H9 (cell line): ENCODE measurements around the gene TTLL9. TPM values are rescaled to one million over a fixed set of nuclear protein-coding genes. Genes with fewer than 3 reads are reported as not detected.

ENCODE experiments used
- DNase-seq: peaks from one replicate; pipeline ENCODE4 v3.0.0-alpha.2; 2017
- H2AFZ ChIP-seq: one replicate; pipeline ENCODE4 v1.6.1; 2013; ENCODE audit warnings: mild to moderate bottlenecking, low read length, control low read depth, moderate library complexity
- H2AK5ac ChIP-seq: 2 replicates; pipeline ENCODE4 v1.6.1; 2013; ENCODE audit warnings: low read length, control low read depth, mixed read lengths; ENCODE audit not compliant: insufficient read length
- H2BK120ac ChIP-seq: one replicate; pipeline ENCODE4 v1.6.1; 2013; ENCODE audit warnings: low read depth, mild to moderate bottlenecking, low read length, control low read depth, inconsistent platforms; ENCODE audit not compliant: poor library complexity, severe bottlenecking
- H2BK12ac ChIP-seq: 2 replicates; pipeline ENCODE4 v1.6.1; 2013; ENCODE audit warnings: low read length, control low read depth, mixed read lengths, low read depth; ENCODE audit not compliant: insufficient read length
- H2BK15ac ChIP-seq: 2 replicates; pipeline ENCODE4 v1.6.1; 2013; ENCODE audit warnings: low read depth, low read length, control low read depth
- H2BK20ac ChIP-seq: one replicate; pipeline ENCODE4 v1.6.1; 2013; ENCODE audit warnings: low read depth, mild to moderate bottlenecking, low read length, control low read depth, inconsistent platforms; ENCODE audit not compliant: poor library complexity, severe bottlenecking
- H2BK5ac ChIP-seq: 2 replicates; pipeline ENCODE4 v1.6.1; 2013; ENCODE audit warnings: low read length, control low read depth, mixed read lengths; ENCODE audit not compliant: insufficient read length
- H3K14ac ChIP-seq: 2 replicates; pipeline ENCODE4 v1.6.1; 2013; ENCODE audit warnings: low read length, control low read depth; ENCODE audit not compliant: insufficient read depth
- H3K18ac ChIP-seq: 2 replicates; pipeline ENCODE4 v1.6.1; 2013; ENCODE audit warnings: low read depth, mild to moderate bottlenecking, mixed read lengths, low read length, control low read depth; ENCODE audit not compliant: insufficient read length
- H3K23ac ChIP-seq: 2 replicates; pipeline ENCODE4 v1.6.1; 2013; ENCODE audit warnings: low read length, control low read depth, mixed read lengths, low read depth; ENCODE audit not compliant: insufficient read length
- H3K23me2 ChIP-seq: 2 replicates; pipeline ENCODE4 v1.6.1; 2013; ENCODE audit warnings: low read depth, mild to moderate bottlenecking, mixed read lengths, low read length, control low read depth; ENCODE audit not compliant: insufficient read length, poor library complexity, severe bottlenecking
- H3K27ac ChIP-seq: 2 replicates; pipeline ENCODE4 v1.5.1; 2013; ENCODE audit warnings: low read length, control low read depth, mixed read lengths, low read depth; ENCODE audit not compliant: insufficient read length
- H3K27me3 ChIP-seq: 2 replicates; pipeline ENCODE4 v1.6.1; 2013; ENCODE audit warnings: low read length, control low read depth, inconsistent platforms; ENCODE audit not compliant: insufficient read depth
- H3K4ac ChIP-seq: 2 replicates; pipeline ENCODE4 v1.6.1; 2013; ENCODE audit warnings: low read depth, mild to moderate bottlenecking, control low read depth, inconsistent platforms, low read length, moderate library complexity
- H3K4me1 ChIP-seq: 2 replicates; pipeline ENCODE4 v1.6.1; 2013; ENCODE audit warnings: low read length, control low read depth, inconsistent platforms; ENCODE audit not compliant: insufficient read depth
- H3K4me2 ChIP-seq: 2 replicates; pipeline ENCODE4 v1.6.1; 2013; ENCODE audit warnings: low read length, control low read depth, mixed read lengths; ENCODE audit not compliant: insufficient read length, insufficient read depth
- H3K56ac ChIP-seq: 2 replicates; pipeline ENCODE4 v1.6.1; 2013; ENCODE audit warnings: low read depth, mild to moderate bottlenecking, mixed read lengths, low read length, control low read depth; ENCODE audit not compliant: insufficient read length
- H3K79me1 ChIP-seq: 2 replicates; pipeline ENCODE4 v1.6.1; 2013; ENCODE audit warnings: low read depth, mild to moderate bottlenecking, moderate library complexity, low read length, control low read depth, inconsistent platforms; ENCODE audit not compliant: insufficient read depth, poor library complexity, severe bottlenecking
- H3K79me2 ChIP-seq: 2 replicates; pipeline ENCODE4 v1.6.1; 2013; ENCODE audit warnings: low read length, control low read depth, inconsistent platforms; ENCODE audit not compliant: insufficient read depth
- H3K9ac ChIP-seq: 2 replicates; pipeline ENCODE4 v1.6.1; 2013; ENCODE audit warnings: low read length, control low read depth, mixed read lengths; ENCODE audit not compliant: insufficient read length; ENCODE audit errors: extremely low read depth
- H3K9me3 ChIP-seq: one replicate; pipeline ENCODE4 v1.6.1; 2013; ENCODE audit warnings: low read depth, low read length, inconsistent platforms; ENCODE audit not compliant: control insufficient read depth
- H3T11ph ChIP-seq: one replicate; pipeline ENCODE4 v1.6.1; 2013; ENCODE audit warnings: mild to moderate bottlenecking, low read length, control low read depth, inconsistent platforms
- H4K20me1 ChIP-seq: one replicate; pipeline ENCODE4 v1.6.1; 2013; ENCODE audit not compliant: control insufficient read depth, insufficient read length, insufficient read depth
- H4K5ac ChIP-seq: 2 replicates; pipeline ENCODE4 v1.6.1; 2013; ENCODE audit warnings: low read depth, mild to moderate bottlenecking, mixed read lengths, low read length, control low read depth; ENCODE audit not compliant: insufficient read length
- H4K8ac ChIP-seq: replicated peaks from 2 replicates; pipeline ENCODE4 v1.6.1; 2013; ENCODE audit warnings: low read length, control low read depth, mixed read lengths, low read depth; ENCODE audit not compliant: insufficient read length
- H4K91ac ChIP-seq: 2 replicates; pipeline ENCODE4 v1.6.1; 2013; ENCODE audit warnings: low read depth, mild to moderate bottlenecking, moderate library complexity, mixed read lengths, low read length, control low read depth; ENCODE audit not compliant: insufficient read length
- H3K27ac Mint-ChIP-seq, 3 experiments: 2 replicates in 2 of 3; 3 replicates in 1 of 3; pipeline ENCODE4 v1.8.0; 2020 to 2021; ENCODE audit warnings: mixed read lengths in 3 of 3, mild to moderate bottlenecking in 1 of 3, moderate library complexity in 1 of 3
- H3K27me3 Mint-ChIP-seq: 2 replicates; pipeline ENCODE4 v1.8.0; 2021; ENCODE audit warnings: low read depth, mild to moderate bottlenecking, moderate library complexity, mixed read lengths
- H3K36me3 Mint-ChIP-seq, 3 experiments: 2 replicates in 2 of 3; 3 replicates in 1 of 3; pipeline ENCODE4 v1.8.0; 2020 to 2021; ENCODE audit warnings: low read depth in 3 of 3, mixed read lengths in 3 of 3; ENCODE audit not compliant: insufficient read depth in 1 of 3
- H3K4me1 Mint-ChIP-seq, 2 experiments: 2 replicates each; pipeline ENCODE4 v1.8.0; 2020; ENCODE audit warnings: mixed read lengths in 2 of 2
- H3K4me3 Mint-ChIP-seq, 2 experiments: 2 replicates in 1 of 2; 3 replicates in 1 of 2; pipeline ENCODE4 v1.8.0; 2020 to 2021; ENCODE audit warnings: mild to moderate bottlenecking in 2 of 2, mixed read lengths in 2 of 2, moderate library complexity in 1 of 2
- H3K9me3 Mint-ChIP-seq, 2 experiments: 2 replicates in 1 of 2; 3 replicates in 1 of 2; pipeline ENCODE4 v1.8.0; 2020; ENCODE audit warnings: mild to moderate bottlenecking in 2 of 2, mixed read lengths in 2 of 2, moderate library complexity in 1 of 2
- CTCF ChIP-seq: fragments of 200-600 bp; sonication (generic); conservative IDR thresholded peaks from 3 replicates; pipeline ENCODE4 v1.8.0; 2021; ENCODE audit warnings: antibody characterized with exemption, mild to moderate bottlenecking
- WGBS: extraction: QIAGEN DNeasy Blood & Tissue Kit; methylation state at CpG from one replicate; pipeline ENCODE4 v1.1.7; 2013; ENCODE audit warnings: missing lambda C conversion rate, low lambda C conversion rate, mixed read lengths; ENCODE audit not compliant: insufficient read length; ENCODE audit errors: extremely low coverage; 5-methylcytosine and 5-hydroxymethylcytosine counted together
- total RNA-seq: library from RNA; stranded (reverse); gene quantifications from 2 replicates; pipeline ENCODE4 v1.2.1, GENCODE V29; 2021

TTLL9 gene
- total RNA-seq, 1 experiment from 2014 or later: 0.20 TPM

GRCh38 chr20:31897541-31897940 lies 27.1 kb downstream of the TTLL9 start:
- Histone ChIP-seq H4K8ac (no peak overlapping the region), H3K14ac (no peak overlapping the region; the same call in 1 of the 2 replicates), H2AFZ (no peak overlapping the region), H3T11ph (no peak overlapping the region), H4K91ac (no peak overlapping the region), H3K4me1 (no peaks in the 10 kb centered on the region), H2BK120ac (no peak overlapping the region), H3K4me2 (no peak overlapping the region), H2BK5ac (no peak overlapping the region), H2AK5ac (no peak overlapping the region), H3K79me2 (no peaks in the 10 kb centered on the region), H4K5ac (no peak overlapping the region), H3K27me3 (no peaks in the 10 kb centered on the region), H3K56ac (no peak overlapping the region), H2BK20ac (no peak overlapping the region), H2BK15ac (no peak overlapping the region), H3K79me1 (no peaks in the 10 kb centered on the region), H3K27ac (no peak overlapping the region), H3K9ac (no peak overlapping the region), H3K9me3 (no peaks in the 10 kb centered on the region), H3K18ac (no peak overlapping the region), H3K23ac (no peak overlapping the region), H3K4ac (no peak overlapping the region), H2BK12ac (no peak overlapping the region), H4K20me1 (no peaks in the 10 kb centered on the region), H3K23me2 (peaks cover 3% of the 10 kb centered on the region)
- peaks cover 13 to 22% of the 10 kb centered on the region in 2 experiments for H3K4me1 Mint-ChIP-seq
- H3K4me3 Mint-ChIP-seq: no peak overlapping the region
- WGBS: no CpG with 5 or more reads among the region's 9 CpGs
- no peak for DNase-seq
- H3K9me3 Mint-ChIP-seq: no peaks in the 10 kb centered on the region; a peak in 1 of 5 replicates
- TF ChIP-seq CTCF: no peak
- H3K27me3 Mint-ChIP-seq: peaks cover 2% of the 10 kb centered on the region; the same call in 1 of the 2 replicates
- H3K36me3 Mint-ChIP-seq: no peaks in the 10 kb centered on the region
- H3K27ac Mint-ChIP-seq: no peak overlapping the region
